RWPE1 (cell line): Measurements from ENCODE around the gene DNAH14.
"Not testable (repeated sequence)": the region's sequence is repeated elsewhere in the genome, so short reads cannot be mapped to it uniquely, and the experiment has no call there.

Experiments
- CTCF ChIA-PET: fragments of 350-600 bp; sonication (Branson Sonifier 250); formaldehyde crosslinking; extraction: SDS; loops from one replicate; lab custom pipeline; 2021; lab: Yijun Ruan, JAX
- POLR2A ChIA-PET: fragments of 400-600 bp; formaldehyde crosslinking; extraction: SDS; loops from one replicate; lab custom pipeline; 2020; ENCODE audit warnings: antibody characterized with exemption; ENCODE audit not compliant: low non-redundant PET; lab: Yijun Ruan, JAX
- DNase-seq: peaks from one replicate; pipeline ENCODE4 v3.0.0; 2012; ENCODE audit warnings: low spot score
- H3K27ac ChIP-seq: fragments of 450-650 bp; 2 replicates; pipeline ENCODE4 v1.5.1; 2017
- TF ChIP-seq, protein P1 (sequence below): fragments of 450-650 bp; conservative IDR thresholded peaks from 2 replicates; pipeline ENCODE4 v1.5.1; 2017; ENCODE audit warnings: low read depth, mild to moderate bottlenecking

The DNAH14 gene

DNA sequence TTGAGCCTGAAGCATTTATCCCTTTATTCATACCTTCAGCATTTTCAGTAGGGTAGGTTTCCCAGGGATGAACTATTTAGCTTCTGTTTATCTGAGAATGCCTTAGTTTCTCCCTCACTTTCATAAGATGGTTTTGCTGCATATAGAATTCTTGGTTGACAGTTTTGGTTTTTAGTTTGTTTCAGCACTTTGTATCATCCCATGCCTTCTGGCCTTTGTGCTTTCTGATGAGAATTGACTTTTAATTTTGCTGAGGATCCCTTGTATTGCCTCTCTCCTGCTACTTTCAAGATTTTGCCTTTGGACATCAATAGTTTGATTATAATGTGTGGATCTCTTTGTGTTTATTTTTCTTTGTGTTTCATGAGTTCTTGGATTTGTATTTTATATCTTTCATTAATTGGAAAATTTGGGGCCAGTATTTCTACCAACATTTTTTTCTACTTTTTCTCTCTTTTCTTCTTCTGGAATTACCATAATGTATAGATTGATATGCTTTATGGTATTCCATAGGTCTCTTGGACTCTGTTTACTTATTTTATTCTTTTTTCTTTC, 261.8 kb downstream of the DNAH14 start:
- CTCF ChIA-PET, result interaction anchor here (0.7 kb wide), 1 partner anchor 9 kb away, joined by 5 read pairs; no protein-coding TSS in a partner anchor
- POLR2A ChIA-PET, result no interaction called here
- no peak overlapping the region for H3K27ac ChIP-seq
- DNase-seq, result no peak
- TF ChIP-seq, protein P1, sequence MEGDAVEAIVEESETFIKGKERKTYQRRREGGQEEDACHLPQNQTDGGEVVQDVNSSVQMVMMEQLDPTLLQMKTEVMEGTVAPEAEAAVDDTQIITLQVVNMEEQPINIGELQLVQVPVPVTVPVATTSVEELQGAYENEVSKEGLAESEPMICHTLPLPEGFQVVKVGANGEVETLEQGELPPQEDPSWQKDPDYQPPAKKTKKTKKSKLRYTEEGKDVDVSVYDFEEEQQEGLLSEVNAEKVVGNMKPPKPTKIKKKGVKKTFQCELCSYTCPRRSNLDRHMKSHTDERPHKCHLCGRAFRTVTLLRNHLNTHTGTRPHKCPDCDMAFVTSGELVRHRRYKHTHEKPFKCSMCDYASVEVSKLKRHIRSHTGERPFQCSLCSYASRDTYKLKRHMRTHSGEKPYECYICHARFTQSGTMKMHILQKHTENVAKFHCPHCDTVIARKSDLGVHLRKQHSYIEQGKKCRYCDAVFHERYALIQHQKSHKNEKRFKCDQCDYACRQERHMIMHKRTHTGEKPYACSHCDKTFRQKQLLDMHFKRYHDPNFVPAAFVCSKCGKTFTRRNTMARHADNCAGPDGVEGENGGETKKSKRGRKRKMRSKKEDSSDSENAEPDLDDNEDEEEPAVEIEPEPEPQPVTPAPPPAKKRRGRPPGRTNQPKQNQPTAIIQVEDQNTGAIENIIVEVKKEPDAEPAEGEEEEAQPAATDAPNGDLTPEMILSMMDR, result no peak

DNA sequence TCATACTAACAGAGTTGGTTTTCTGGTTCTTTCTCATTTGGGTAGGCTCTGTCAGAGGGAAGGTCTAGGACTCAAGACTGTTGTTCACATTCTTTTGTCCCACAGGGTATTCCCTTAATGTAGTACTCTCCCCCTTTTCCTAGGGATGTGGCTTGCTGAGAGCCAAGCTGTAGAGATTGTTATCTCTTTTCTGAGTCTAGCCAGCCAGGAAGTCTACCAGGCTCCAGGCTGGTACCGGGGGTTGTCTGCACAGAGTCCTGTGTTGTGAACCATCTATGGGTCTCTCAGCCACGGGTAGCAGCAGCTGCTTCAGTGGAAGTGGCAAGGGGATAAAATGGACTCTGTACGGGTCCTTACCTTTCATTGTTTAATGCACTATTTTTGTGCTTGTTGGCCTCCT, 272.0 kb downstream of the DNAH14 start:
- no peak for DNase-seq
- ChIA-PET CTCF (no interaction called here), POLR2A (no interaction called here)
- TF ChIP-seq, protein P1, result no peak
- no peak overlapping the region for H3K27ac ChIP-seq

DNA sequence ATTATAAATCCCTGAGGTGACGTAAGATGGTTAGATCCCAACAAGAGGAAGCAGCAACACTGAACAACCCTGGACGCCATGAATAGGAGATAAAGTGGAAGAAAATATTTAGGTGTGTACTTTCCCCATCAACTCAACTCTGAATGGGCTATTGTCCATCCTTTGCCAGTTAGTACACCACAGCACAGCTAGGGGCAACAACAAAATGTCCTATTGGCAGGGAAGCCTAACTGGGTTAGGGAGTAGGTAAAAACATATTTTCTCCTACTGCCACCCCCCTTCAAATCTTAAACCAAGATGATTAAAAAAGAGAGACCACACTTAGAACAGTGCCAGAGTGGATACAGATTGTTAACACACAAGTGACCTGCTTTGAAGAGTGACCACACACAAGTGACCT, 278.3 kb downstream of the DNAH14 start:
- CTCF ChIA-PET, result interaction anchor here (0.7 kb wide), 1 partner anchor 9 kb away, joined by 4 read pairs; no protein-coding TSS in a partner anchor
- POLR2A ChIA-PET, result no interaction called here
- DNase-seq, result no peak
- TF ChIP-seq, protein P1, result no peak
- H3K27ac ChIP-seq, result no peak overlapping the region

DNA sequence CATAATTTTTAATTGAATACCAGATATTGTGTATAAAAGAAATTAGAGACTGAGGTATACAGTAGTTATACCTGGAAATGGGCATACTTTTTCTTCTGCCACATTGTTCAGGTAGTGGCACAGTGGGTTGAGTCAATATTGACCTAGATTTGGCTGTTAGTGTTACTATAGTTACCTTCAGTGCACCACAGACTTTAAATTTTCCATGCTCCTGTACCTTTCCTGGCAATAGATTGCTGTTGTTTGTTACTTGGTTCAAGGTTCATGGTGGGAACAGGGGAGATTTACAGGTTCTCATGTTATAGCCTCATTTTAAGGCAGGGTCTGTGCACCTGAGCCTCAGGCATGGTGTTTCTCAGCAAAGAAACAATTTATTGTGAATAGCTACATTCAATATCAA, 279.7 kb downstream of the DNAH14 start:
- no peak for DNase-seq
- POLR2A ChIA-PET, result no interaction called here
- TF ChIP-seq, protein P1, result no peak
- no peak overlapping the region for H3K27ac ChIP-seq
- CTCF ChIA-PET, result no interaction called here

DNA sequence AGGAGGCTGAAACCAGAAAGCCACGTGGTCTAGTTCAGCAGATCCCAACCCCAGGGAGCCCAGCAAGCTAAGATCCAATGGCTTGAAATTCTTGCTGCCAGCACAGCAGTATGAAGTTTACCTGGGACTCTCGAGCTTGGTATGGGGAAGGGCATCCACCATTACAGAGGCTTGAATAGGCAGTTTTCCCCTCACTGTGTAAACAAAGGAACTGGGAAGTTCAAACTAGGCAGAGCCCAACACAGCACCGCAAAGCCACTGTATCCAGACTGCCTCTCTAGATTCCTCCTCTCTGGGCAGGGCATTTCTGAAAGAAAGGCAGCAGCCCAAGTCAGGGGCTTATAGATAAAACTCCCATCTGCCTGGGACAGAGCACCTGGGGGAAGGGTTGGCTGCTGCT, 280.7 kb downstream of the DNAH14 start:
- H3K27ac ChIP-seq, DNase-seq, CTCF ChIA-PET, POLR2A ChIA-PET: not testable (repeated sequence)

DNA sequence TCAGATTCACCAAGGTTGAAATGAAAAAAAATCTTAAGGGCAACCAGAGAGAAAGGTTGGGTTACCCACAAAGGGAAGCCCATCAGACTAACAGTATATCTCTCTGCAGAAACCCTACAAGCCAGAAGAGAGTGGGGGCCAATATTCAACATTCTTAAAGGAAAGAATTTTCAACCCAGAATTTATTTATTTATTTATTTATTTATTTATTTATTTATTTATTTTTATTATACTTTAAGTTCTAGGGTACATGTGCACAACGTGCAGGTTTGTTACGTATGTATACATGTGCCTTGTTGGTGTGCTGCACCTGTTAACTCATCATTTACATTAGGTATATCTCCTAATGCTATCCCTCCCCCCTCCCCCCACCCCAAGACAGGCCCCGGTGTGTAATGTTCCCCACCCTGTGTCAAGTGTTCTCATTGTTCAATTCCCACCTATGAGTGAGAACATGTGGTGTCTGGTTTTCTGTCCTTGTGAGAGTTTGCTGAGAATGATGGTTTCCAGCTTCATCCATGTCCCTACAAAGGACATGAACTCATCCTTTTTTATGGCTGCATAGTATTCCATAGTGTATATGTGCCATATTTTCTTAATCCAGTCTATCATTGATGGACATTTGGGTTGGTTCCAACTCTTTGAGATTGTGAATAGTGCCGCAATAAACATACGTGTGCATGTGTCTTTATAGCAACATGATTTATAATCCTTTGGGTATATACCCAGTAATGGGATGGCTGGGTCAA, 282.4 kb downstream of the DNAH14 start:
- POLR2A ChIA-PET, CTCF ChIA-PET, H3K27ac ChIP-seq, DNase-seq: not testable (repeated sequence)

DNA sequence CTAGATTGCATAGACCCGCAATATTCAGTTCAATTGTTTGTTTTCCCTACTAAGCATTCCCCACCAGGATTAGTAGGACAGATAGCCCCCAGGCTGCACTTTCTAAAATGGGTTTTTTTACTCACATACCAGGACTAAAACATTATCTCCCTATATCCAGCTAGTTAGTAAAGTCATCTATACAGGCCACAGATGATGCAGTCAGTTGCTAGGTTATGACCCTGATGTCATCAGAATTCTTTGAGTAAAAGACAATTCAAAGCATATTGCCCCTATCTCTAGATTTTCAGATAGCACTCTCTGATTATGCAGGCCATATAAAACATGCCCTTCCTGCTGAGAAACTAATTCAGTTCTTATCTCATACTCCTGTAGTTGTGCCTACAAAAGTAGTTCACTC, 294.8 kb downstream of the DNAH14 start:
- no peak for DNase-seq
- TF ChIP-seq, protein P1, result no peak
- POLR2A ChIA-PET, result no interaction called here
- CTCF ChIA-PET, result no interaction called here
- H3K27ac ChIP-seq, result no peak overlapping the region
